NCI-H1694 treated with DMSO at 0.1 percent for 48 hours (cell line): ENCODE results near the gene NEB.

Experiments
- DNase-seq: peaks from one replicate; lab custom pipeline; 2025; lab: John Stamatoyannopoulos, UW

Gene NEB

DNA sequence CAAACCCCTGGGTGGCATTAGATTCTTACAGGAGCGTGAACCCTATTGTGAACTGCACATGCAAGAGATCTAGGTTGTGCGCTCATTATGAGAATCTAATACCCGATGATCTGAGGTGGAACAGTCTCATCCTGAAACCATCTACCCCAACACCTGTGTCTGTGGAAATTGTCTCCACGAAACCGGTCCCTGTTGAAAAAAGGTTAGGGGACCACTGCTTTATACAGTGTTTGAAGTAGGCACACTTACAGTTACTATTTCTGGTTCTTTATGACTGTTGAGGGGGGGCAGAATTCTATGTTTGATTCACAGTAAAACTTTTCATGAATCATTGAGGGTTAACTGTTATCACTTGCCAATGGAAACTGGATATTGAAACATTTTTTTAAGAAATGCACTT is 252.5 kb downstream of the NEB start:
- no peak for DNase-seq

DNA sequence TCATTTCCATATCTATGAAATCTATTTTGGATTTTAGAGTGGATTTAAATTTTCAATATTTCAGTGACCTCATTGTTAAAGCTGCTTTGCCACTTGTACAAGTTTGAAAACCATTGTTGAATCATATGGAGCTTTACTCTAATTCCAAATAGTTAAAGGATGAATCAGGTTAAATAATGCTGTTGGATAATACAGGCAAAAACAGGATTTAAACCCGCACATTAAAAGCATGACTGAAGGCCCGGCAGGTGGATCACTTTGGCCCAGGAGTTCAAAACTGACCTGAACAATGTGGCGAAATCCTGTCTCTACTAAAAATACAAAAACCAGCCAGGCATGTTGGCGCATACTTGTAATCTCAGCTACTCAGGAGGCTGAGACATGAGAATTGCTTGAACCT is 256.3 kb downstream of the NEB start:
- DNase-seq = no peak

DNA sequence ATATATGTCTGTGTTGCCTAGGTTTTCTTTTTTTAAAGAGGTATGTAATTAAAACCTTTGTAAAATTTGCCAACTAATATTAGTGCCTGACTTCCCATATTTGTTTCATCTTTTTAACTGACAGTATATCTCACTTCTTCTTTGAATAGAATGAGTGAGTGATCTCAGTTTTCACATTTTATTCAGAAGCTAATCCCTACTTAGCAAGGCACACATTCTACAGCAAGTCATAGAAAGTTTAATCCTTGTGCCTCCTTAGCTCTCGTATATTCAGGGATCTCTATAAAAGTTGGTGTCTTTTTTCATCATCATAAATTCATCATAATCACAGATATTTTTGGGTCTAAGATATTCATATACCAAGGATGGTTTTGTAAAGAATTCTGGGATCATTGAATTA is 258.0 kb downstream of the NEB start:
- no peak for DNase-seq

DNA sequence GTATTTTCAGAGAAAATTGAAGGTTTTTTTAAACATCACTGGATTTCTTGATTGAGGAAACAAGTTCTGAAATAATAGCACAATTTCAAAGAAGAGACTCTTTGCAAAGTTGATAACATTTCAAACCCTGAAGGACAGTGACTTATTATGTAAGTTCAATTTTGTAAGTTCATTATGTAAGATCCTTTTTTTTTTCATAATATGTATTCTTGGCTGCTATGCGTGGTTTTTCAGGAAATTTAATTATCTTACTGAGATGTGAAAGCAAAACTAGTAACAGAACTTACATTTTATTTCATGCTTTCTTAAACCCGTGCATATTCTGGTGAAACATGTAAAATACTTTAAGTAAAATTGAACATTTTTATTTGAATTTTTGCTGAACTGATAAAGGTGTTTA is 259.2 kb downstream of the NEB start:
- DNase-seq = no peak

DNA sequence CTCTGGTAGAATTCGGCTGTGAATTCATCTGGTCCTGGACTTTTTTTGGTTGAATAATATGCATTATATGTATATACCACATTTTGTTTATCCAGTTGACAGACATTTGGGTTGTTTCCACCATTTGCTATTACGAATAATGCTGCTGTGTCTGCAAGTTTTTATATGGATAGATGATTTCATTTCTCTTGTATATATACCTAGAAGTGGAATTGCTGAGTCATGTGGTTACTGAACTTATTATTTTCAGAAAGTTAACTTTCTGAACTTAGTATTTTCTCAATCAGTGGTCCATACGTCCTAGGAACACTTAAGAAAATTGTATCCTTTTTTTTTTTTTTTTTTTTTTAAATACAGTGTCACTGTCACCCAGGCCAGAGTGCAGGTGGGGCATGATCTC is 261.3 kb downstream of the NEB start:
- no peak for DNase-seq

- no peak for DNase-seq
Measured at GRCh38 chr2:151470556-151470955, 263.7 kb downstream of the NEB start.

GRCh38 chr2:151465771-151466170 is 268.5 kb downstream of the NEB start:
- DNase-seq = no peak

DNA sequence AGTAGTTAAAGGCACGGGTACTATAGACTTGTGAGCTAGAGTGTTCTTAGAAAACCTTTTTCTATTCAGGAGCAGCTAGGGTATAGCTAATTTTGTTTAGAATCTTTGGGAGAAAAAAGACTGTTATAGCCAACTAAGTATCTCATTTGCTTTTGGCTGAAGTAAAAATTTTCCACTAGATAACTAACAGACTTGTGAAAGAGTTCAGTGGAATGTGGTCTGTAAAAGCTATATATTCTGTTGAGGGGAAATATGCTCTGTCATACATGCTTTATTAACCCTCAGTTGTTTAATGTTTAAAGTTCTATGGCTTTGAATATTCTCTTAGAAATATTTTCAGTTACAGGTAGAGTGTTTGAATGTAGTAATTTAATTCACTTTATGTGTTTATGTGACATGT is 274.9 kb downstream of the NEB start:
- DNase-seq = no peak

- DNase-seq = no peak
Measured at GRCh38 chr2:151439127-151439526, 295.1 kb downstream of the NEB start.

DNA sequence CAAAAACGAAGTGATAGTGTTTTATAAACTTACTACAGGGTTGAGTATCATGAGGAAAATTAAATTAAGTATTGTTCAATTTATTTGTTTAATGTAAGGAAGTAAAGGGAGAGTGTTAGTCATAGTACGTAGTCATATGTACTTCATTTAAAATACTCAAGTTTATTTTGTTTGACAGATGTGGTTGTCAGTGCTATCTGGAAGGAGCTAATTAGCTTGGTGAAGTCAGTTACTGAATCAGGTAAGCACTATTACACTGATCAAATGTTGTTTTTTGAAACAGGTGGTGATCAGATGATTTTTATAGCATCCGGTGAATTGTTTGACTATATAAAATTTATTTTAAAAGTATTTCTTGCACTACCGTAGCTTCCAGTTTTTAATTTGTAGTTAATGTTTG is 295.8 kb downstream of the NEB start:
- DNase-seq = no peak

GRCh38 chr2:151437630-151438029 is 296.6 kb downstream of the NEB start:
- DNase-seq = peak; percentile 40
